Liver (tissue), 9 donors: ENCODE results near the gene GRXCR2. TPM values are rescaled to one million over a fixed set of nuclear protein-coding genes. Genes with fewer than 3 reads are reported as not detected.

Experiments used
- DNase-seq: peaks from one replicate; pipeline ENCODE4 v3.0.0-alpha.2; 2017; ENCODE audit warnings: low spot score
- H3K27ac ChIP-seq, 2 donors: one replicate each; pipeline ENCODE4 v1.7.0; 2013; ENCODE audit warnings: inconsistent platforms in 2 of 2, low read length in 2 of 2, control low read depth in 1 of 2, low read depth in 1 of 2, mild to moderate bottlenecking in 1 of 2
- H3K27me3 ChIP-seq, 4 donors: one replicate each; pipeline versions ENCODE4 v1.6.1 to v1.7.0; 2013; ENCODE audit warnings: low read length in 3 of 4, inconsistent platforms in 1 of 4, mild to moderate bottlenecking in 1 of 4, moderate library complexity in 1 of 4; ENCODE audit not compliant: control insufficient read depth in 4 of 4, insufficient read depth in 4 of 4
- H3K36me3 ChIP-seq, 4 donors: one replicate each; pipeline versions ENCODE4 v1.6.1 to v1.7.0; 2013; ENCODE audit warnings: low read length in 3 of 4, mild to moderate bottlenecking in 3 of 4, low read depth in 1 of 4, moderate library complexity in 1 of 4; ENCODE audit not compliant: control insufficient read depth in 4 of 4, insufficient read depth in 3 of 4
- H3K4me1 ChIP-seq, 4 donors: one replicate each; pipeline versions ENCODE4 v1.6.1 to v1.7.0; 2013; ENCODE audit warnings: low read length in 3 of 4, mild to moderate bottlenecking in 3 of 4, moderate library complexity in 1 of 4; ENCODE audit not compliant: control insufficient read depth in 4 of 4, insufficient read depth in 4 of 4
- H3K4me3 ChIP-seq, 3 donors: one replicate each; pipeline versions ENCODE4 v1.6.1 to v1.7.0; 2013; ENCODE audit warnings: low read length in 3 of 3, control low read depth in 1 of 3, low read depth in 1 of 3, mild to moderate bottlenecking in 1 of 3
- H3K9ac ChIP-seq, 2 donors: one replicate each; pipeline ENCODE4 v1.7.0; 2013; ENCODE audit warnings: low read length in 2 of 2, mild to moderate bottlenecking in 2 of 2, moderate library complexity in 2 of 2, control low read depth in 1 of 2, low read depth in 1 of 2
- H3K9me3 ChIP-seq, 4 donors: one replicate each; pipeline versions ENCODE4 v1.6.1 to v1.7.0; 2013; ENCODE audit warnings: low read length in 3 of 4; ENCODE audit not compliant: control insufficient read depth in 4 of 4
- EGR1 ChIP-seq, 2 donors: IDR thresholded peaks; 2 replicates each; pipeline ENCODE4 v1.6.1; 2016 to 2018; ENCODE audit warnings: antibody characterized with exemption in 2 of 2, low read depth in 2 of 2
- FOXA1 ChIP-seq: IDR thresholded peaks from 2 replicates; pipeline ENCODE4 v1.6.1; 2016; ENCODE audit warnings: antibody characterized with exemption
- FOXA2 ChIP-seq: IDR thresholded peaks from 2 replicates; pipeline ENCODE4 v1.6.1; 2016; ENCODE audit warnings: antibody characterized with exemption
- GABPA ChIP-seq, 2 donors: IDR thresholded peaks in 1 of 2; conservative IDR thresholded peaks in 1 of 2; 2 replicates each; pipeline ENCODE4 v1.6.1; 2016; ENCODE audit warnings: antibody characterized with exemption in 2 of 2, mild to moderate bottlenecking in 1 of 2, moderate library complexity in 1 of 2
- HNF4A ChIP-seq, 2 donors: conservative IDR thresholded peaks; 2 replicates each; pipeline ENCODE4 v1.6.1; 2016; ENCODE audit warnings: antibody characterized with exemption in 2 of 2, mild to moderate bottlenecking in 2 of 2
- HNF4G ChIP-seq: IDR thresholded peaks from 2 replicates; pipeline ENCODE4 v1.6.1; 2016; ENCODE audit warnings: antibody characterized with exemption
- JUND ChIP-seq, 2 donors: IDR thresholded peaks; 2 replicates each; pipeline ENCODE4 v1.6.1; 2016; ENCODE audit warnings: antibody characterized with exemption in 2 of 2
- RAD21 ChIP-seq, 2 donors: IDR thresholded peaks; 2 replicates each; pipeline ENCODE4 v1.6.1; 2016; ENCODE audit warnings: antibody characterized with exemption in 2 of 2, mild to moderate bottlenecking in 2 of 2
- REST ChIP-seq: IDR thresholded peaks from 2 replicates; pipeline ENCODE4 v1.6.1; 2016; ENCODE audit warnings: antibody characterized with exemption, mild to moderate bottlenecking
- RXRA ChIP-seq, 2 donors: IDR thresholded peaks; 2 replicates each; pipeline ENCODE4 v1.6.1; 2017 to 2018; ENCODE audit warnings: antibody characterized with exemption in 2 of 2, mild to moderate bottlenecking in 1 of 2
- SP1 ChIP-seq: IDR thresholded peaks from 2 replicates; pipeline ENCODE4 v1.6.1; 2018; ENCODE audit warnings: antibody characterized with exemption, mild to moderate bottlenecking
- TAF1 ChIP-seq: conservative IDR thresholded peaks from 2 replicates; pipeline ENCODE4 v1.6.1; 2016; ENCODE audit warnings: antibody characterized with exemption, mild to moderate bottlenecking
- YY1 ChIP-seq: IDR thresholded peaks from 2 replicates; pipeline ENCODE4 v1.6.1; 2016; ENCODE audit warnings: antibody characterized with exemption, mild to moderate bottlenecking
- ZBTB33 ChIP-seq: IDR thresholded peaks from 2 replicates; pipeline ENCODE4 v1.6.1; 2016; ENCODE audit warnings: antibody characterized with exemption
- WGBS: extraction: QIAGEN DNeasy Blood & Tissue Kit; methylation state at CpG from one replicate; pipeline ENCODE4 v1.1.7; 2013; 5-methylcytosine and 5-hydroxymethylcytosine counted together
- polyA plus RNA-seq, 2 donors: library from polyadenylated mRNA; stranded (reverse) in 1 of 2; unstranded in 1 of 2; fragments of 200-250 nt in 1 of 2; fragments of >200 nt in 1 of 2; fragmentation: Nextera tagmentation in 1 of 2; extraction: Ambion mirVana in 1 of 2; gene quantifications; one replicate each; pipeline versions ENCODE4 v1.2.1 to v1.2.3, GENCODE V29; 2013 to 2015
- total RNA-seq, 2 donors: library from RNA; depleted of rRNA; stranded (reverse); fragments of >200 nt; gene quantifications; one replicate each; pipeline ENCODE4 v1.2.3, GENCODE V29; 2014
- TF ChIP-seq, protein P1 (sequence below): IDR thresholded peaks from 2 replicates; pipeline ENCODE4 v1.6.1; 2016; ENCODE audit warnings: antibody characterized with exemption
- TF ChIP-seq, protein P2 (sequence below): fragments of 150-350 bp; IDR thresholded peaks from 2 replicates; pipeline ENCODE4 v1.5.1; 2017; ENCODE audit warnings: improper control_type of control experiment, low read depth, low read length; ENCODE audit not compliant: missing input control
- donor health status: healthy.
- donor health status: healthy.
- donor health status: healthy.
- donor health status: healthy.
- donor health status: healthy.

GRXCR2 gene
- total and polyA plus RNA-seq, 4 donors, result not detected

GRCh38 chr5:145889611-145890010 lies 16.8 kb upstream of the GRXCR2 start:
- WGBS, result 93% methylated on average over 2 of the region's 2 CpGs
- no peak overlapping the region for H3K4me3 ChIP-seq
- TF ChIP-seq REST, result no peak
- no peak for TF ChIP-seq RXRA (IDR thresholded peaks at IDR 0.05)
- no peak for TF ChIP-seq EGR1 (IDR thresholded peaks at IDR 0.05; ENCODE audit: low read depth in 2 of 2)
- no peak for TF ChIP-seq SP1
- TF ChIP-seq, protein P1, sequence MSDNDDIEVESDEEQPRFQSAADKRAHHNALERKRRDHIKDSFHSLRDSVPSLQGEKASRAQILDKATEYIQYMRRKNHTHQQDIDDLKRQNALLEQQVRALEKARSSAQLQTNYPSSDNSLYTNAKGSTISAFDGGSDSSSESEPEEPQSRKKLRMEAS, result no peak
- TF ChIP-seq TAF1, result no peak
- no peak for TF ChIP-seq ZBTB33
- TF ChIP-seq FOXA1, result no peak
- TF ChIP-seq, protein P2, sequence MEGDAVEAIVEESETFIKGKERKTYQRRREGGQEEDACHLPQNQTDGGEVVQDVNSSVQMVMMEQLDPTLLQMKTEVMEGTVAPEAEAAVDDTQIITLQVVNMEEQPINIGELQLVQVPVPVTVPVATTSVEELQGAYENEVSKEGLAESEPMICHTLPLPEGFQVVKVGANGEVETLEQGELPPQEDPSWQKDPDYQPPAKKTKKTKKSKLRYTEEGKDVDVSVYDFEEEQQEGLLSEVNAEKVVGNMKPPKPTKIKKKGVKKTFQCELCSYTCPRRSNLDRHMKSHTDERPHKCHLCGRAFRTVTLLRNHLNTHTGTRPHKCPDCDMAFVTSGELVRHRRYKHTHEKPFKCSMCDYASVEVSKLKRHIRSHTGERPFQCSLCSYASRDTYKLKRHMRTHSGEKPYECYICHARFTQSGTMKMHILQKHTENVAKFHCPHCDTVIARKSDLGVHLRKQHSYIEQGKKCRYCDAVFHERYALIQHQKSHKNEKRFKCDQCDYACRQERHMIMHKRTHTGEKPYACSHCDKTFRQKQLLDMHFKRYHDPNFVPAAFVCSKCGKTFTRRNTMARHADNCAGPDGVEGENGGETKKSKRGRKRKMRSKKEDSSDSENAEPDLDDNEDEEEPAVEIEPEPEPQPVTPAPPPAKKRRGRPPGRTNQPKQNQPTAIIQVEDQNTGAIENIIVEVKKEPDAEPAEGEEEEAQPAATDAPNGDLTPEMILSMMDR, result no peak
- no peak for TF ChIP-seq HNF4G
- TF ChIP-seq RAD21 (IDR thresholded peaks at IDR 0.05), result no peak
- TF ChIP-seq JUND (IDR thresholded peaks at IDR 0.05), result no peak
- TF ChIP-seq FOXA2, result no peak
- no peak for TF ChIP-seq GABPA (IDR thresholded peaks at IDR 0.05 in 1 of 2, conservative IDR thresholded peaks at IDR 0.05 in 1 of 2)
- no peak for TF ChIP-seq HNF4A (conservative IDR thresholded peaks at IDR 0.05)
- no peak for TF ChIP-seq YY1
- DNase-seq, result no peak
- H3K4me1 ChIP-seq, result no peaks in the 10 kb centered on the region
- H3K27me3 ChIP-seq, result no peaks in the 10 kb centered on the region
- no peak overlapping the region for H3K9ac ChIP-seq
- H3K9me3 ChIP-seq, result no peaks in the 10 kb centered on the region
- H3K27ac ChIP-seq, result no peak overlapping the region
- no peaks in the 10 kb centered on the region for H3K36me3 ChIP-seq

DNA sequence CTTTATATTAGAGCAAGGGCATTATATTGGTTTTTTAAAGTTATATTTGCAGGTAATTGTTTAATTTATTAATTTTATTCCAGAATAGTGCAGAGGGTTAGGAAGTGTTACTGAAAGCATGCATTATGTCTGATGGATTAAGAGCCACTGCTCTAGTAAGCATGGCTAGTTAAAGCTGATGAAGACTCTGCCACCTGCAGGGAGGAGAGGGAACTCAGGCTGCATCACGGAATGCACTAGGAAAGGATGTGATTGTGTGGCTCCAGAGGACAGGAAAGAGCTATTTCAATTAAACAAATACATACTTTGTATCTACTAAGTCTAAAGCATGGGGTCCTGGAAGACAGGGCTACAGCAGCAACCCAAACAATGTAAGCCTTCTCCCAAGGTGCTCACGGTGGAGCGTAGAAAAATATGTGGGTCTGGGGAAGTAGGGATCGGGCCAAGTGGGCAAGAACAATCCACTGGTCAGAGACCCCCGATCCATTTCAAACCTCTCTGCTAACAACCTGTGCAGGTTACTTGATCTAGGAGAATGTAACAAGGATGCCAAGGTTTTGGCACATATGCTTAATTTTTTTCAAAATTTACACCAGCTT lies 15.3 kb upstream of the GRXCR2 start:
- Histone ChIP-seq H3K27me3 (no peaks in the 10 kb centered on the region), H3K4me1 (no peaks in the 10 kb centered on the region), H3K27ac (no peak overlapping the region), H3K9me3 (no peaks in the 10 kb centered on the region), H3K9ac (no peak overlapping the region), H3K36me3 (no peaks in the 10 kb centered on the region), H3K4me3 (no peak overlapping the region)
- DNase-seq, result peak; percentile 40
- WGBS, result 72% methylated on average over 5 of the region's 5 CpGs
- TF ChIP-seq FOXA2, result no peak
- peak in 1 of 2 donors; percentile 15 for TF ChIP-seq RXRA (IDR thresholded peaks at IDR 0.05)
- peak; percentile 79 to 87 for TF ChIP-seq RAD21 (IDR thresholded peaks at IDR 0.05)
- TF ChIP-seq, protein P2, result peak; percentile 82
